ENCODE data around the gene CALHM6. TPM values are rescaled to one million over a fixed set of nuclear protein-coding genes. Genes with fewer than 3 reads are reported as not detected.
A peak's percentile ranks its signal among the peaks of the same experiment; 100 is the strongest.

Gene CALHM6
- total and polyA plus RNA-seq, 2 experiments from 2014 or later = 1.2 to 1.6 TPM

GRCh38 chr6:116437656-116438055 is 23.5 kb upstream of the CALHM6 start:
- Mint-ChIP-seq H3K9me3 (no peaks in the 10 kb centered on the region), H3K27ac (no peak overlapping the region), H3K27me3 (ENCODE audit: insufficient read depth, low read depth, poor library complexity) (no peaks in the 10 kb centered on the region), H3K4me1 (peaks cover 37% of the 10 kb centered on the region), H3K36me3 (ENCODE audit: low read depth) (peaks cover 11% of the 10 kb centered on the region), H3K4me3 (no peak overlapping the region)
- DNase-seq (ENCODE audit: low spot score) (no peak), ATAC-seq (no peak)
- peaks cover 15% of the 10 kb centered on the region for H3K4me1 ChIP-seq (ENCODE audit: insufficient read depth)
- H3K9me2 ChIP-seq (ENCODE audit: insufficient read depth) = no peaks in the 10 kb centered on the region
- no peak overlapping the region for H2AFZ ChIP-seq
- H3K79me2 ChIP-seq (replicated peaks; ENCODE audit: insufficient read depth) = no peaks in the 10 kb centered on the region
- no peaks in the 10 kb centered on the region for H3F3A ChIP-seq (replicated peaks; ENCODE audit: low read depth)
- H3K27ac ChIP-seq (ENCODE audit: low read depth) = no peak overlapping the region
- no peak for TF ChIP-seq CREB1 (CRISPR knock-in tag; IDR thresholded peaks at IDR 0.05; ENCODE audit: low read depth)
- H3K4me3 ChIP-seq = no peak overlapping the region
- H3K4me2 ChIP-seq = no peak overlapping the region
- no peaks in the 10 kb centered on the region for H3K36me3 ChIP-seq (ENCODE audit: insufficient read depth)
- H3K27me3 ChIP-seq (ENCODE audit: insufficient read depth) = no peaks in the 10 kb centered on the region
- H4K20me1 ChIP-seq (replicated peaks; ENCODE audit: insufficient read depth) = no peaks in the 10 kb centered on the region

- no peak for ATAC-seq
- DNase-seq (ENCODE audit: low spot score) = no peak
- Histone ChIP-seq H3K4me3 (no peak overlapping the region), H4K20me1 (replicated peaks; ENCODE audit: insufficient read depth) (no peaks in the 10 kb centered on the region), H3K36me3 (ENCODE audit: insufficient read depth) (no peaks in the 10 kb centered on the region), H3K4me1 (ENCODE audit: insufficient read depth) (peaks cover 17% of the 10 kb centered on the region), H3K79me2 (replicated peaks; ENCODE audit: insufficient read depth) (no peaks in the 10 kb centered on the region), H3K27me3 (ENCODE audit: insufficient read depth) (no peaks in the 10 kb centered on the region), H3K27ac (ENCODE audit: low read depth) (no peak overlapping the region), H3K4me2 (no peak overlapping the region), H3F3A (replicated peaks; ENCODE audit: low read depth) (no peaks in the 10 kb centered on the region), H2AFZ (no peak overlapping the region), H3K9me2 (ENCODE audit: insufficient read depth) (no peaks in the 10 kb centered on the region)
- Mint-ChIP-seq H3K4me1 (peaks cover 38% of the 10 kb centered on the region), H3K4me3 (no peak overlapping the region), H3K9me3 (no peaks in the 10 kb centered on the region), H3K27me3 (ENCODE audit: insufficient read depth, low read depth, poor library complexity) (no peaks in the 10 kb centered on the region), H3K36me3 (ENCODE audit: low read depth) (peaks cover 11% of the 10 kb centered on the region), H3K27ac (no peak overlapping the region; the same call in 1 of the 2 replicates)
- no peak for TF ChIP-seq POLR2AphosphoS5 (IDR thresholded peaks at IDR 0.05; ENCODE audit: low read depth)
Measured at GRCh38 chr6:116438590-116439448, 22.4 kb upstream of the CALHM6 start.

GRCh38 chr6:116439522-116440051 is 21.6 kb upstream of the CALHM6 start:
- Mint-ChIP-seq H3K4me3 (no peak overlapping the region), H3K27me3 (ENCODE audit: insufficient read depth, low read depth, poor library complexity) (no peaks in the 10 kb centered on the region), H3K36me3 (ENCODE audit: low read depth) (peaks cover 11% of the 10 kb centered on the region), H3K9me3 (no peaks in the 10 kb centered on the region), H3K4me1 (peaks cover 40% of the 10 kb centered on the region), H3K27ac (peak overlapping the region; percentile 14; the same call in 1 of the 2 replicates)
- Histone ChIP-seq H3K4me1 (ENCODE audit: insufficient read depth) (peaks cover 19% of the 10 kb centered on the region), H3F3A (replicated peaks; ENCODE audit: low read depth) (no peaks in the 10 kb centered on the region), H3K4me2 (no peak overlapping the region), H3K27me3 (ENCODE audit: insufficient read depth) (no peaks in the 10 kb centered on the region), H3K36me3 (ENCODE audit: insufficient read depth) (no peaks in the 10 kb centered on the region), H2AFZ (no peak overlapping the region), H3K79me2 (replicated peaks; ENCODE audit: insufficient read depth) (no peaks in the 10 kb centered on the region), H3K4me3 (no peak overlapping the region), H3K9me2 (ENCODE audit: insufficient read depth) (no peaks in the 10 kb centered on the region), H3K27ac (ENCODE audit: low read depth) (no peak overlapping the region), H4K20me1 (replicated peaks; ENCODE audit: insufficient read depth) (no peaks in the 10 kb centered on the region)
- no peak for DNase-seq (ENCODE audit: low spot score)
- peak; percentile 51 for ATAC-seq
- TF ChIP-seq ZNF114 (CRISPR knock-in tag; IDR thresholded peaks at IDR 0.05) (no peak), REST (IDR thresholded peaks at IDR 0.05; ENCODE audit: unreplicated experiment) (no peak), CREB1 (CRISPR knock-in tag; IDR thresholded peaks at IDR 0.05; ENCODE audit: low read depth) (no peak), ZNF331 (CRISPR knock-in tag; IDR thresholded peaks at IDR 0.05; ENCODE audit: low read depth) (no peak), EZH2 (IDR thresholded peaks at IDR 0.05; ENCODE audit: low read depth, unreplicated experiment) (no peak), STAT1 (IDR thresholded peaks at IDR 0.05; ENCODE audit: unreplicated experiment) (no peak), POLR2AphosphoS5 (IDR thresholded peaks at IDR 0.05; ENCODE audit: low read depth) (no peak), ETS1 (IDR thresholded peaks at IDR 0.05) (no peak), JUNB (IDR thresholded peaks at IDR 0.05; ENCODE audit: unreplicated experiment) (no peak), EZH2phosphoT487 (IDR thresholded peaks at IDR 0.05; ENCODE audit: unreplicated experiment) (no peak), NANOG (IDR thresholded peaks at IDR 0.05; ENCODE audit: borderline replicate concordance) (no peak)
